GM21576 (cell line): ENCODE results near the gene TUBB2A.
"Not testable (repeated sequence)": the region's sequence is repeated elsewhere in the genome, so short reads cannot be mapped to it uniquely, and the experiment has no call there.

Experiments
- ATAC-seq: cut with Tn5 transposase; IDR thresholded peaks from one replicate; pipeline ENCODE4 v1.9.1; 2021; ENCODE audit warnings: mild to moderate bottlenecking, moderate library complexity; ENCODE audit not compliant: unreplicated experiment

The TUBB2A gene

DNA sequence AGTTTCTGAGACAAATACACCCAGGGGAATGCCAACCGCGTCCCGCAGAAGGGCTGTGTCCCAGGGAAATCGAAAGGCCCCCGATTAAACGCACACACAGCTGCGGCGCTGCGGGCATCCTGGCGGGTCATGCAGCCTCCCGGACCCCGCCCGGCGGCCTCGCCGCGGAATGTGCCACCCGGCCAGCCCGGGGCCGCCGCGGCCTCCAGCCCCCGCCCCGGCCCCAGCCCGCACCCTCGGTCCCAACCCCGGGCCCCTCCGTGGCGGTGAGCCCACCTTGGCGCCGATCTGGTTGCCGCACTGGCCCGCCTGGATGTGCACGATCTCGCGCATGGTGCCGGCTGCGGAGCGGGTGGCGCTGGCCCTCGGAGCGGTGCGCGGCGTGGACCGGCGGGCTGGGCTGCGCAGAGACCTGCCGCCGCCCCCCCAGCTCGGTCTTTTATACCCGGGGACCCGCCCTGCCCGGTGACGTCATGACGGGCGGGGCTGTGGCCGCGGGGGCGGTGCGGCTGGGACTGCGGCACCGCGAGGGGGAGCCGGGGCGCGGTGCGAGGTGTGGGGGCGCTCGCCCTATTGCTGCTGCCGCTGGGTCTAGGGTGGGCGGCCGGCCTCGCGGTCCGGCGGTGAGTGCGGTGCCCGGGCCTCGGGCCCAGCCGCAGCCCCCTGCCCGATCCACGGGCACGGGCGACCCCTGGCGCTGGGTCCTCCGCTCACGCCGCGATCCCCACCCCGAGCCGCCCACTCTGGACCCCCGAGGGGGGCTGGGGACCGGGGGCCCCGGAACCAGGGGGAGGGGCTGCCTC is at the start of gene TUBB2A:
TSS of gene TUBB2A (minus strand) at position 414 of the 803 bp plus-strand sequence. CDS start at position 333, 81 bp downstream.
- peak; percentile 78 for ATAC-seq

DNA sequence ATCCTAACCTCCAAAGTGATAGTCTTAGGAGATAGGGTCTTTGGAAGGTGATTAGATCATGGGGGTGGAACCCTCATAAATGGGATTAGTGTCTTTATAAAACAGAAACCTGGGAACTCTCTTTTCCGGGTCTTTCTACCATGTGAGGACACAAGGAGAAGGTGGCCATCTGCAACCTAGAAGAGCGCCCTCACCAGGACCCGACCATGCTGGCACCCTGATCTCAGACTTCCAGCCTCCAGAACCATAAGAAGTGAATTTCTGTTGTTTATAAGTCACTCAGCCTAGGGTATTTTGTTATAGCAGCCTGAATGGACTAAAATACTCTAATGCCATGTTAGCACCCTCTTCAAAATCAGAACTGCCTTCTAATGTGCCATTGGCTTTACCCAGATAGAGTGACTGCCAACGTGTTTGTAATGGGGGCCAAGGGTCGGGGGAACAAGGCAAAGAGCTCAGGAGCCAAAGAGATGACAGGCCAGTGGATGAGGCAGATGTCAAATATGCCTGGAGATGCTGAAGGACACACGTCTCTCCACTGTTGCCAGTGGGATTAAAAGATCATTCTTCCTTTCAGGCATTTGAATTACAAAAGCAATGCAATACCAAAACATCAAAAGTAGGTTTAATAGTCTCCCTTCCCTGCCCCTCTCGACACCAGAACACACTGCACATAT is 49.1 kb upstream of the TUBB2A start:
- no peak for ATAC-seq

DNA sequence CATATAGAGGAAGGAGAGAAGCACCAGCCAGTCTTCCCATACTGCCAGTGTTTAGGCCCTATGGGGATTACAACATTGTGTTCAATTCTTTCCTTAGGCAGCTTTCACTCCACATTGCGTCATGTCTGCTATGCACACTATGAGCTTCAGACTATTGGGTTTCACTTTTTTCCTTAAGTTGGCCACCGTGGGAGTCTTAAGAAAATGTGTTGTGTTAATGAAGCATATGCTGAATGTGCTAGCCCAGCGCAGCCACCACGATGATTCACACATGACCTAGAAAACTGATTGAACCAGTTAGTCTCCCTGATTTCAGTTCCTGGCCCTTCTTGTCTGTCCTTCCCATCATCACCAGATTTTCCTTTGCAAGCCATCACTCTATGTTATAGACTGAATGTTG is 48.6 kb upstream of the TUBB2A start:
- no peak for ATAC-seq

DNA sequence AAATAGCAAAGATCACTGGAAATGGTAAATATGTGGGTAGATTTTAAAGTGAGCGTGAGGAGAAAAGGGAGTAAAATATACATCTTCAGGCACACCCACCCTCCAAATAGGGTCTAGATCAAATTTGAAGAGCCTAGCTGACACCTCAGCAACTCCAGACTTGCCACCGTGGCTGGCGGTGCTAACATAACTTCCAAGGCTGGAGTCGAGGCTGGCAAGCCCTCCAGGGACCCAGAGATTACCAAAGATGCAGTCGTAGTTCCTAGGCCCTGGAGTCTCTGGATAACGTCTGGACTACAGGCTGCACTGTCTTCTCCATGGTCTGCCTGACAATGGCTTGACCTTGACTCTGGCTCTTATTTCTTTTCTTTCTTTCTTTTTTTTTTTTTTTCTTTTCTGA is 47.6 kb upstream of the TUBB2A start:
- ATAC-seq: no peak

DNA sequence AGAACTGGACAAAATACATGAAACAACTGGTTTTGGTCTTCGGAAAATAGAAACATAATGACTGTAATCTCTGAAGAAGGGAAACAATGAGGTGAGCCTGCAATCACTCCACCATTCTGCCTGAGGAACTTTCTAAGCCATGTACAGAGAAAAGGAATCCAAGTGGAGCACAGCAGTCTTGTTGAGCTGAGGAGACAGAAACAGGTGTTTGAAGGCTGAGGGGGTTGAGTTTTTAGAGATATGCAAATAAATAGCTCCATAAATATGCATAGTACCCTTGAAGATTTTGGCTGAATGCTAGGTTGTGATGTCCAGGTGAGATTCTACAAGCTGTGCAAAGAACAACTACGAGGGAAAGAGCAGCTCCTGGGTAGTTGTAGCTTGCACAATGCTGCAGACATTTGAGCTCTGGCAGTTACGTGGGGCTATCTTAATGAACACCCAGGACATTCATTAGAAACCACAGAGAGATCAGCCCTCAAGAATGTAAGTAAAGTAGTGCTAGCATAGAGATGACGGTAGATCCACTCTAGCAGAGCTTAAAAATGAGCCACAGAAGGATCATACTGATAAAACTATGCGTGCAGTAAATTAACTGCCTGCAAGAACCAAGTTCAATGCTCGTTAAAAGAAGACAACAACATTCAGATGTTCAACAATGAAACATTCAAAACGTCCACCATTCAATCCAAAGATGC is 45.8 kb upstream of the TUBB2A start:
- no peak for ATAC-seq

DNA sequence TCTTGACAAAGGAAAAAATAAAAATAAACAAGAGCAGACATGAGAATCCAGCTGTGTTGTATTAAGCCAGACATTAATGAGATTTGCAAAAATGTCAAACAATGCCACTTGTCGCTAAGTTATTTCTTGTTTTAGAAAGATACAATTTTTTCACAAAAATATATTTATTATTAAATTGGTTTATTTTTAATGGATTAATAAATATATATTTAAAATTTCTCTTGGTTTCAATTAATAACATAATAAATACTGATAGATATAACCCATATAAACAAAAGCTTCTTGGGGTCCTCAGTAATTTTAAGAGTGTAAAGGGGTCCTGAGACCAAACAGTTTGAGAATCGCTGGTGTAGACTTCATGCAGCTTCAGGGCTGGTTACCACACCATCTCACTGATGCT is 44.0 kb upstream of the TUBB2A start:
- ATAC-seq: no peak

DNA sequence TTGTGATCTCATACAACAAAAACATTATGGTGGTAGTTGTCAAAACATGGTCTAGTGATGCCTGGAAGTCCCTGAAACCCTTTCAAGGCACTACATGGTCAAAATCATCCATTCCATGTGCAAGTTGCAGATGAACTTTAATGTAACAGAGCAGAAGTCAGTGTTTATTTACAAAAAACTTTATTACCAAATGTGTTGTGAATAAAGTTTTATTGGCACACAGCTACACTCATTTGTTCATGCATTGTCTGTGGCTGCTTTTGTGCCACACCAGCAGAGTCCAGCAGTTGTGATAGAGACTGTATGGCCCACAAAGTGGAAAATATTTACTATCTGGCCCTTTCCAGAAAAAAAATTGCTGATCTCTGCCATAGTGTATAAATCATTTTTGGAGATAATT is 43.3 kb upstream of the TUBB2A start:
- no peak for ATAC-seq

DNA sequence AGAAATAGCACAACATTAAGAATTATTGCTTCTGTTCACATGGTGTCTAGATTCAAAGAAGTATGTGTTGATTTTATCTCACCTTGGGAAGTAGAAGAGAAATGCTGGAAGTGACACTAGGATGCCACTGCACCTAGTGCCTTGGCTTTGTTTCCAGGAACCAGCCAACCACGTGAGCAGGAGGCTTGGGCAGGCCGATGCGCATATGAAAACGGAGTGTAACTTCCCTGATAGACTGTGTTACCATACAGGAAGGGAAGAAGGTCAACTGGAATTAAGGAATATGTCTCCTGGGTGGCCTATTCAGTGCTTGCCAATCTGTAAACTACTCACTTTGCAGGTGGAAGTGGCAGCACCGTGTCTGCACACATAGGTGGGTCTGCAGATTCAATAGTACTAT is 42.0 kb upstream of the TUBB2A start:
- no peak for ATAC-seq

DNA sequence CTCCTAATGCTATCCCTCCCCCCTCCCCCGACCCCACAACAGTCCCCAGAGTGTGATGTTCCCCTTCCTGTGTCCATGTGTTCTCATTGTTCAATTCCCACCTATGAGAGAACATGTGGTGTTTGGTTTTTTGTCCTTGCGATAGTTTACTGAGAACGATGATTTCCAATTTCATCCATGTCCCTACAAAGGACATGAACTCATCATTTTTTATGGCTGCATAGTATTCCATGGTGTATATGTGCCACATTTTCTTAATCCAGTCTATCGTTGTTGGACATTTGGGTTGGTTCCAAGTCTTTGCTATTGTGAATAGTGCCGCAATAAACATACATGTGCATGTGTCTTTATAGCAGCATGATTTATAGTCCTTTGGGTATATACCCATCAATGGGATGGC is 40.4 kb upstream of the TUBB2A start:
- not testable (repeated sequence) for ATAC-seq

DNA sequence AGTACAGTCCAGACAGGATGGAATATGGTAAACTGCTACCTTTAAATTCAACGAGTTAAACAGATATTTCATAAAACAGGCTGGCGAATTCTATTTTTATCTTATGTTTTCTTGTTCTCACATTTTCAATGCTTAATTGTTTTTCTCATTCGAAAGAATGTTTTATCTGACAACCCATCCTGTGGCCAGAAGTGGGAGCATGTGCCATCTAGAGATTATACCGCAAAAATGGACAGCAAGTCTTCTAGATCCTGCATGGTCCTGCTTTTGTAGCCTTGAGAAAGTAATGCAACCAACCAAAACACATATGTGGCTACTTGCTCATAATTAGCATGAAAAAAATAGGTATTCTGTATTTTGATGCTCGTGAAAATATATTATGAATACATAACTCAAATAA is 39.4 kb upstream of the TUBB2A start:
- no peak for ATAC-seq

DNA sequence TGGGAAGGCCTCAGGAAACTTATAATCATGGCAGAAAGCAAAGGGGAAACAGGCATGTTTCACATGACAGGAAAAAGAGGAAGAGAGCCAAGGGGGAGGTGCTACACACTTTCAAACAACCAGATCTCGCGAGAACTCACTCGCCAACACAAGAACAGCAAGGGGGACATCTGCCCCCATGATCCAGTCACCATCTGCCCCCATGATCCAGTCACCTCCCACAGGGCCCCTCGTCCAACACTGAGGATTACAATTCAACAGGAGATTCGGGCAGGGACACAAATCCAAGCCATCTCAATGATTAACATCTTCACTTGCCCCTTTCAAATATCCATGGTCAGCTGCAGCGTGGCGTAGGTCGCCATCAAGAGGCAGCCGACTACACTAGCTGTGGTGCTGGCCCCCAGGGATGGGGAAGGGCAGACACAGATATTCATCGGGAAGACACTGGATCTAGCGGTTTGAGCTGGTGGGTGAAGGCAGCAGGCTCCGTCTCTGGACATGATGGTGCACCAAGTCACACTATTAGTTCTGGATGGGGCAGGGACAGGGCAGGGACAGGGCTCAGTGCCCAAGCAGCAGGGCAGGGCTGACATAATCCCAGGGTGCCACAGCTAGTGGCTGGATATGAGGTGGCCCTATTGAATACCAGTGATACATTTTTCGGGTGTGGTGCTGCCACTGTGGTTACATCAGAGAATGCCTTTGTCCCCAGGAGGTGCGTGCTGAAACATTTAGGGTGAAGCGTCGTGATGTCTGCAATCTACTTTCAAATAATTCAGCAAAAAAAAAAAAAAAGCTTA is 38.6 kb upstream of the TUBB2A start:
- no peak for ATAC-seq

DNA sequence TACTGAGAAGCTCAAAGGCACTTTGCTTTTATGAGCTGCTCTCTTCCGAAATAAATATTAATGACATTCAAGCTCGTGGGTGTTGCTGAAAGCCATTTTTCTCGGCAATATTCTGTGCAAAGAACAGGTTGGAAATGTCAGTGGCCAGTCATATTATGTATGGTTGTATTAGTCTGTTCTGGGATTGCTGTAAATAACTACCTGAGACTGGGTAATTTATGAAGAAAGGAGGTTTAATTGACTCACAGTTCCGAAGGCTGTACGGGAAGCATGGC is 38.0 kb upstream of the TUBB2A start:
- ATAC-seq: no peak

DNA sequence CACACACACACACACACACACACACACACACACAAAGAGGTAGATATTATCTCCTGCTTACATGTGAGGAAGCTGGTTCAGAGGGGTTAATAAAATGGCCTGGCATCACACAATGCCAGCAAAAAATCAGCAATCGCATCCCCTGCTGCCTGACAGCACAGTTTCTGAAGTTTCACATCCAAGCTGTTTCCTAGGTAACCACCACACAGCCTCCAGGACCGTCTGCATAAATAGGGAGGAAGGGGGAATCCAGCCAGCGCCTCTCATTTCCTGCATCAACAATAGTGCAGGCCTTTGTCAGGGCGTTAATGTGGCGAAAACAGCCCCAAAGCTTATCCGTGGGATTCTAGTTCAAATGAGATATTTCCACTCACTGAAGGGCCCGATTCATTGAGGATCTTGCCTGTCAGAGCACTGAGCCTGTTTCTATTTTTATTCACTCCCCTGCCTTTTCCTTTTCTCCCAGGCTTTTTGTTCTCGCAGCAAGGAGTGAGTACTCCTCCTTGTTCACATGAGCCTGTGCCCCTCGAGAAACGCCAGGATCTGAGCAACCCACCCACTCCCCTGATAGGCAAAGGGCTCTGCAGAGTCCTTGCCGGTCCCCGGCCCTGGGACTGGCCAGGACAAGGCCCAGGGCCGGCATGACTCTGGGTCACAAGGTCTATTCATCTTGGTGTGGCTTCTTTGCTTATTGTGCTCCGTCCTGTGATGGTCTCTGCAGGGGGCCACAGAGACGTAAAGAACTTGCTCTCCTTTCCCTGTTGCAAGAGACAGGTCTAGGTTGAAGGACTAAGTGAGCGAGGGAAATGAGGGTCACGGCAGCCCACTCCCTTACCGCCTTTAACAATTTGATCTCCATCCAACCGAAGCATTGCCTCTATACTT is 37.4 kb upstream of the TUBB2A start:
- no peak for ATAC-seq

DNA sequence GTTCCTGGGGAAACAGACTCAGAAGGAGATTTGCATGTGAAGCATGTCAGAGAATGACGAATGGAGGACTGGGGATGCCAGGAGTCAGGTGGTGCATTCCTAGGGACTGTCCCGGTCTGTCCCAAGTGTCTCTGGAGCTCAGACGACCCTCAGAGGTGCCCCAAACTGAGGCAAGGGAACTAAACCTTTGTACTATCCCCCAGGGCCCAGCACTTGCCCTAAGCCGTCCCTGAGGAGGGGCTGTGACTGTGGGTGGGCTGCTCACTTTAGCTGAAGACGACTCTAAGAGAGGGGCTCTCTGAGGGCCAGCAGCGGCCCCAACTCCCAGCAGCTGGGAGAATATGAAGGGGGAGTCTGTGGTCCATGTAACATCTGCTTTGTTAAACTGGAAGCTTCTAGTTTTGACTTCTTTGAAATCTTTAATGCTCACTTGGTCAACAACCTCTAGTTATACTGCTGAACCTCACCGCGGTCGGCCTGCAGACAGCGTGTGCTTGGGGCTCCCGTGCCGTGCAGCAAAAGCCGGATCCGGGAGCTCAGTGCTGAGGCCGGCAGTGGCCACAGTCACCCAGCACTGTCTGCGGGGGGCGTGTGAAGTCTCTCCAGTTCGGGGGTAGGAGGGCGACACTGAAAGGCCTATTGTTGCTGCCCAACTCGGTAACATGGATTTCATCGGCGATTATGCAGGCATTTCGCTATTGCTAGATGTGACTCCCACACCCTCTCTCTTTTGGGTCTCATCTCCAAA is 35.9 kb upstream of the TUBB2A start:
- ATAC-seq: no peak

DNA sequence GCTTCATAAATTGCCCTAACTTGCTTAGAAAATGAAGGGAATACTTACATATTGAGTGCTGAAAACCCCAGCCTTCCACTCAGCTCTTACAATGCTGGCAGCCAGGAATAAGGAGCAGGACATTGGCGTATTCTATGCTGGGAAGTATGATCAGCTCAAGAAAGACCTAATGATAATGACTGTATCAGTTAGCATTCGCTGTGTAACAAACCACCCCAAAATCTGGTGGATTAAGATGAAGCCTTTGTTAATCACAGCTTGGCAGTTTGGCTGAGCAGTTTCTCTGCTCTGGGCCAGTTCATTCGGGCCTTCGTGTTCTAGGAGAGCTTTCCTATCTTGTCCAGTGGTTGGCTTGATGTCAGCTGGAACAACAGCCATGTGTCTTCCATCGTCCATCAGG is 33.4 kb upstream of the TUBB2A start:
- no peak for ATAC-seq

DNA sequence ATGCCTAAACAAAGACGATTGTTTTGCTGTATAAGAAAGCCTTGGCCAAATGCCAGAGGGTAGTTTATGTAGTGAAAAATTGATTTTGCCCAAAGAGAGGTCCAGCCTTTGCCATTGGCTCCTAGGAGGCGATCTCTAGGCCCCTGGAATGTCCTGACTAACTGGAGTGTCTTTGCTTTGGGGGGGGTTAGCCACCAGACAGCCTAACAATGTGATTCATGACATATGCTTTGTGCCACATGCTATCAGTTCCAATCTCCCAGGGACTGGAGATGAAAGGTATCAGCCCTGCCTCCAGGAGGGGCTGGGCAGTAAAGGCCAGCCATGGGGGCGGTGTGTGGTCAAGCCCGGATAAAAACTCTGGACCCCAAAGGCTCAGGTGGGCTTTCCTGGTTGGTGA is 32.7 kb upstream of the TUBB2A start:
- no peak for ATAC-seq

DNA sequence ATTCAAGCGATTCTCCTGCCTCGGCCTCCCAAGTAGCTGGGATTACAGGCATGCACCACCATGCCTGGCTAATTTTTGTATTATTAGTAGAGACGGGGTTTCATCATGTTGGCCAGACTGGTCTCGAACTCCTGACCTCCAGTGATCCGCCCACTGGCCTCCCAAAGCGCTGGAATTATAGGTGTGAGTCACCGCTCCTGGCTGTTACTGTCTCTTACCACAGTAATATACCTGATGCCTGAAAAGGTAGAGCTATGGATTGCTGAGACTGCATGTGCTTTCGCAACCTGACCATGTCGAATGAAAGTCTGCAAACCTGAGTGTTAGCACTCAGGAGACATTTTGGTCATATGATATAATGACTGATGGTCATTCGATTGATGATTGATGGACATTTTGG is 31.8 kb upstream of the TUBB2A start:
- not testable (repeated sequence) for ATAC-seq

DNA sequence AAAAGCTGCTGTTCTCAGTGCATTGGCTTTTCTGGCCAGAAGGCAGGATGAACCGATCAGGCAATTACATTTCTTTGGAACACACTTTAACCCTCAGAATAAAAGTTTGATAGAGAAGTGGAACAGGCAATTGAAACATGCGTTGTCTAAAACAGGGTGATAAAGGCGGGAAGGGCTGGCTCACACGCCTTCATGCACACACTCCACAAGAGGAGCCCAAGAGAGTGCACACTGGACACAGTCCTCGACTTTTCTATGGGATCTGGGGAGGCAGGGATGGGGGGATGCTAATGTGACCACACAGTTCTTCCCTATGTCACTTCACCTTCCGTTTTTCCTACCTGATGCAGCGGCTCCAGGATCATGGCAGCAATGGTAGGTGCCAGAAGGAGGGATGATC is 30.9 kb upstream of the TUBB2A start:
- ATAC-seq: no peak

DNA sequence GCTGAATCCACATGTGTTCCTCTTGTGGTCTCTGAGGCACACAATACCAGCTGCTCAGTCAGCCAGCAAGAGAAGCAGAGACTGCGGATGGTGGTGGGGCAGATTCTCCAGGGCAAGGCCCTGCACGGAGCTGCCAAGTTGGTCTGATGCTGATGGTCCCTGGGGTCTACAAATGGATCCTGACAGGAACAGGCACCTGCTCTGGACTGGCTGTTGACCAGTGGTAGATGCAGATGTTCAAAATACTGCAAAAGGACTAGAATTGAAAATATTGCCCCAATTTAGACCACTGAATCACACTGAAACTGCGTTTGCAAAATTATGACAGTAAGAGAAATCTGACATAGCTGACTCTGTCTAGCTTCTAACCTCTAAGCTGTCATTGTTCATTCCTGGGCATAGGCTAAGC is 29.6 kb upstream of the TUBB2A start:
- peak; percentile 56 for ATAC-seq

DNA sequence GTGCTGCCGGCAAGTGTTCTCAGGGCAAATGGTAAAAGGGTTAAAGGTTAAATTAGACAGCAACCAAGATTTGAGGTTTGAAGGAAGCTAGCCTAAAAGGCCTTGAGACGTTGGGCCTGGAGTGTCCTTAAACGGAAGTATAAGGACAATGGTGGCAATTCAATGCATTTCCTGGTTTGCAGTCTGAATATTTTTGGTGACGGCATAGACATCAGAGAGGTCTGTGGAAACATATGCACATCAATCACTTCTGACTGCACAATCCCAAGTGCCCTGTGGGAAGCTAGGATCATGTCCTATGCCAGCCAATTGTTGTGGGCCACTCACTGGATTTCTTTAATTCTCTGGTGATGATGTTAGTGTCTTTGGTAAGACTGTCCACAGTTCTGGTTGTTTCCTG is 25.7 kb upstream of the TUBB2A start:
- ATAC-seq: no peak
